ENCODE measurements around the gene GALNT13.

Gene GALNT13

GRCh38 chr2:154132827-154133226 lies 261.1 kb downstream of the GALNT13 start:
- DNase-seq: no peak

- no peak for DNase-seq
Observed at GRCh38 chr2:154133823-154134222, 262.1 kb downstream of the GALNT13 start.

GRCh38 chr2:154140249-154141025 lies 268.7 kb downstream of the GALNT13 start:
- DNase-seq: no peak

- no peak for DNase-seq
Observed at GRCh38 chr2:154142480-154142879, 270.8 kb downstream of the GALNT13 start.

- no peak for DNase-seq
Observed at GRCh38 chr2:154143105-154143504, 271.4 kb downstream of the GALNT13 start.

GRCh38 chr2:154158101-154158500 lies 286.4 kb downstream of the GALNT13 start:
- no peak for DNase-seq

- DNase-seq: no peak
Observed at GRCh38 chr2:154161286-154161685, 289.6 kb downstream of the GALNT13 start.

DNA sequence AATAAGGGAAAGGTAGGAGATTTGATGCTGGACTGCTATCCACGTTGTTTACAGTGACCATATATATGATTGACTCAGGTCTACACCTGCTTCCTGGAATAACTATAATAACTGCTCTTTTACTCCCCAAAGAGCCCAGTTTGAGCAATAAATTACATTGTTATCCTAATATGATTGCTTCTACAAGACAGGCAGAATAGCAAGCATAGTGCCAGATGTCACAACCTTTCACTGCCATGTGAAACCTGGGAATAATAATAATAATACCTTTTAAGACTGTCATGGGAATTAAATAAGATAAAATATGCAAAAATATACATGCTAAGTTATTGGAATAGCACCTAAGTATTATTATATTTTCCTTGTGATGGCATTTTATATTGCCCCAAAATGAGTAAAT lies 298.7 kb downstream of the GALNT13 start:
- no peak for DNase-seq

DNA sequence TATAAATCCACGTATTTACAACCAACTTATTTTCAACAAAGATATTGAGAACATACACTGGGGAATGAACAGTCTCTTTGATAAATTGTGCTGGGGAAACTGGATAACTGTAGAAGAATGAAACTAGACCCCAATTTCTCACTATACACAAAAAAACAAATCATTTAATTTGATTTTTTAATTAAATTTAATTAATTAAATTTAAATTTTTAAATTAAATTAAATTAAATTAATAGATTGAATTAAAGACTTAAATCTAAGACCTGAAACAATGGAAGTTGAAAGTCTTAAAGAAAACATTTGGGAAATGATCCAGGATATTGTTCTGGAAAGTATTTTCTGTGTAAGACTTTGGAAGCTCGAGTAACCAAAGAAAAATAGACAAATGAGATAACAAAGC lies 301.4 kb downstream of the GALNT13 start:
- DNase-seq: no peak

DNA sequence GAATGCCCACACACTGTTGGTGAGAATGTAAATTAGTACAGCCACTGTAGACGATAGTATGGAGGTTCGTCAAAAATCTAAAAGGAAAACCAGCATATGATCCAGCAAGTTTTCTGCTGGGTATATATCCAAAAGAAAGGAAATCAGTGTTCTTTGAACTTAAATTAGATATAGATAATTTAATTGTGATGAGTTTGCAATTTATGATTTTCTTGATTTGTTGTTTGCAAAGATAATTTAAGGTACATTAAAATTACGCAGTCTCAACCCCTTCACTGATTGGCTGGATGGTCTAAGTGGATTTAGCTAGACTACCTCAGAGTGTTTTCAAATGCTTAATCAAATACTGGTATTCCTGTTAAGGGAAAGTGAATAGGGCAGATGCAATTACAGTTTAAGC lies 302.2 kb downstream of the GALNT13 start:
- DNase-seq: no peak

DNA sequence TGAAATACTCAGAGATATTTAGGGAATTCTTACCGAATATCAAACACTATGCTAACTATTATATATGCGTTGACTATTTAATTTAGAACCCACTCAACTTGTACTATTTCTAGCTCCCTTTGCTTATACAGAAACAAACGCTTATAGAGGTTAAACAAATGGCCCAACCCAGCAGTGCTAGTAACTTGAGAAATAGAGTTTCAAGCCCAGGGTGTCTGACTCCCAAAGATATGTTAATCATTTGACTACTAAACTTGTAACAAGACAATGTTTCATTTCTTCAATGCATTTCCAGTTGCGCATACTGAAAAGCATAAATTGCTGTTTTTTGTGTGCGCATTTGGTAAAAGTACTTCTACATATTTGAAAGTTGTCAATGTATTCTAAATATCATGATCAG lies 310.3 kb downstream of the GALNT13 start:
- no peak for DNase-seq

GRCh38 chr2:154187948-154188347 lies 316.2 kb downstream of the GALNT13 start:
- DNase-seq: no peak

- DNase-seq: no peak
Observed at GRCh38 chr2:154189953-154190352, 318.2 kb downstream of the GALNT13 start.

DNA sequence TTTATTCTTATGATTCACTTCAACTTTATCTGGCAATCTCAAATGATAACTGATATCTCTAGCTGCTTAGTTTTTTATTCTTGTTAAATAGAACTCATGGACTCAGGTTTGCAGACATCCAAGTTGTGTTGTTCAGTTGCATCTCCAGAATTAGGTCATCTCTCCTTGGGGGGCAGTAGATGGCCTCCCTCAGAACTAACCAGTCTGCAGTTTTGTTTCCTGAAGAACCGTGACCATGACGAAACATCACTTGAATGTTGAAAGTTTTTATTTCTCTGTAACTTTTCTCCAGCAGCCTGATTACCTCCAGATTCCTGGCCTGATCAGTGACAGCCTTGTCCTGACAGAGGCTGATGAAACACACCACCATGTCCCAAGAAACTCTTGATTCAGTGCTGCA lies 321.5 kb downstream of the GALNT13 start:
- no peak for DNase-seq

DNA sequence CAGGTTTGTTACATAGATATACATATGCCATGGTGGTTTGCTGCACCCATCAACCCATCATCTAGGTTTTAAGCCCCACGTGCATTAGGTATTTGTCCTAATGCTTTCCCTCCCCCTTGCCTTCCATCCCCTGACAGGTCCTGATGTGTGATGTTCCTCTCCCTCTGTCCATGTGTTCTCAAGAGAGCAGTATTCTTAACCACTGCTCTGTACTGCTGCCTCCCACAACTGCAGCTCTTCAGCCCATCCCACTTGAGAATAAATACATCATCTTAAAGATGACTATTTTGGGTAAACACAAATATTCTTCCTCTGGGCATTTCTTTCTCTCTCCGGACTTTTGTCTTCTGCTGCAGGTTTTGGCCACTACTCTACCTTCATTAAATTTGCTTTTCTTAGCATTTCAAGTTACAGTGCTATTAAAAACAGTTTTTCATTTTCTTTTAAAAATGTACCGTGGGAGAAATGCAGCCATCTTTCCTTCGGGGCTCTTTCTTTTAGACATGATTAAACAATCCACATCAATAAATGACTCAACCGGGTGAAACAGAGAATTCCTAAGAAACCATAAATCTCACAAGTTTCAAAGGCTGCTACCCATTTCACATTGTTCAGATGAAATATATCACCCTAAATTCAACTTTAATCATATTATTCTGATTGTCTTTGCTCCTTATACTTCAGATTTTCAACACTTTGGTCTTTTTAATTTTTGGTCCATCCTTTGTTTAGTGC lies 323.4 kb downstream of the GALNT13 start:
- DNase-seq: no peak

DNA sequence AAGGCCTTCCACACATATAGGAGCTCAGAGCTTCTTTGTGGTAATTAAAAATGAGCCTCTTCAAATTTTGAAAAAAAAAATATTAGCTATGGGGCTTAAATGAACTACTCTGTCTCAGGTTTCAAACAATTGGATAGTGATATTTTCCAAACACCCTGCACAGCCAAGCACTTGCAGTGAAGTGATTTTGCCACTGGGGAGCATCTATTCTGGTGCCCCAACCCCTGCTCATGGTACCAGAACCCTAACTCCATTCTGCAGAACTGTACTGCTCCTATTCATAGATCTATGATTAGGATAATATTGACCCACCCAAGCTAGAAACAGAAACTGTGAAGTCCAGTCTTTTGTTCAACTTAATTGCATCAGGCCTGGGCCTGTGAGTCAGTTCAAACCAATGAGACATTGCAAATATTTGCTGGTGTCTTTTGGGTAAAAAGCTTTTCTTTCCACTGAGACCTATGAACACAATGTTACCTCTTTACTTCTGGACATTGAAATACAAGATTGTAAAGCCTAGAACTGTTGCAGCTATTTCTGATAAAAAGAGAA lies 324.0 kb downstream of the GALNT13 start:
- no peak for DNase-seq

DNA sequence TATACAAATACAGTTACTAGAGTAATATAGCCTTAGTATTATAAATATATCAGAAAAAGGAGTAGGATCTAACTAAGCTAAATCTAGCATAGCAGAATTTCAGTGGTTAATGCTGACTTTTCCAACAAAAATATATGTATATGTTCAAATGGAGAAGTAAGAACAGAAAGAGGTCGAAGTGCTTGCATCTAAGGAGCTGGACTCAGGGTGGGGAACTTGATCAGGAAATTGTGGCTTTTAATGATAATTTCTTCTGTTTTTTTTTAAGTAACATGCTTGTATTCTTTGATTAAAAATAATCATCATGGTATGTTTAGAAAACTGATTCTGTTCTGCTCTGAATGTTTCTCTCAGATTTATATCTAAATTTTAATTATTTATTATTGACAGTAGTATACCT lies 327.1 kb downstream of the GALNT13 start:
- no peak for DNase-seq

- no peak for DNase-seq
Observed at GRCh38 chr2:154203206-154203605, 331.5 kb downstream of the GALNT13 start.

- no peak for DNase-seq
Observed at GRCh38 chr2:154203902-154204301, 332.2 kb downstream of the GALNT13 start.

- DNase-seq: no peak
Observed at GRCh38 chr2:154207288-154208047, 335.7 kb downstream of the GALNT13 start.

- DNase-seq: no peak
Observed at GRCh38 chr2:154223726-154224125, 352.0 kb downstream of the GALNT13 start.

- DNase-seq: no peak
Observed at GRCh38 chr2:154226931-154227330, 355.2 kb downstream of the GALNT13 start.

DNA sequence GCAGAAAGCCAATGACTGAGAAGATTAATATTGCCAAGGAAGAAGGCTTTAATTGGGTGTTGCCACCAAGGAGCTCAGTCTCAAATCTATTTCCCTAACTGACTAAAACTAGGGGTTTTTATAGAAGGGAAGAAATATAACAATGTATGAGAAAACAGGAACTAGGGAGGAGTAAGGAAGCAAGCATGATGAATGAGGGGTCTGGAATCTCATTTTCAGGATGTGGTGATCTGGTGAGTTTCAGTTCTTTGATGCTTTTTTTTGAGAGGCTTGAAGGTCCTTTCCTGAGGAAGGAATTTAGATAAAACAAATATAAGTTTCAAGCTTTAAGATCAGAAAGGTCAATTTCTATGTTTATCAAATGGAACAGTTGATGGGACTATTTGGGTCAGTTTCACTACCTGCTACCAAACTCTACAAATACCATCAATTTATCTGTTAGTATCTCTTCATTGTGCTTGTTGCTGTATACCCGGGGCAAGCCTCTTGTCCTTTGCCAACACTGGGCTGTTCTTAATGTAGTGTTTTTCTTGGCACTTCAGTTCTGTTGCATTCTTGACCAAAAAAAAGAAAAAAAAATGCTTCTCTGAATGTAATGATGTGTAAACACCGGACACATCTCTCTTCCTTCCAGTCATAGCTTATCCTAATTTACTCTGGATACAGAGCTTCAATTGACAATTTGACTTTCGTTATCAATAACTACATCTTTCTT lies 357.0 kb downstream of the GALNT13 start:
- no peak for DNase-seq

All from activated CD8-positive, alpha-beta memory T cell treated with anti-CD3 and anti-CD28 coated beads, Interleukin-2, amount 50 U/mL, for 48 hours (primary cell).